A673 (cell line): Measurements from ENCODE around the gene DHX38. TPM values are rescaled to one million over a fixed set of nuclear protein-coding genes. Genes with fewer than 3 reads are reported as not detected.

ENCODE experiments used
- BruUV-seq: library from RNA; stranded (reverse); fragments of 400-500 nt; replicated peaks from 2 replicates; lab custom pipeline; 2021; lab: Mats Ljungman, UMichigan
- CTCF ChIA-PET: fragments of 300-600 bp; sonication (Branson Sonifier 250); formaldehyde crosslinking; loops from one replicate; lab custom pipeline; 2022; ENCODE audit warnings: antibody characterized with exemption; lab: Charles Lee
- POLR2A ChIA-PET: fragments of 300-600 bp; sonication (Branson Sonifier 250); formaldehyde crosslinking; loops from one replicate; lab custom pipeline; 2022; ENCODE audit warnings: antibody characterized with exemption; ENCODE audit not compliant: low non-redundant PET; lab: Charles Lee
- DNase-seq: peaks from one replicate; pipeline ENCODE4 v3.0.0-alpha.2; 2015; ENCODE audit warnings: low spot score
- H3K27ac ChIP-seq: fragments of 200-600 bp; sonication (generic); 2 replicates; pipeline ENCODE4 v1.5.1; 2016; ENCODE audit warnings: mixed run types, low read depth, mild to moderate bottlenecking, mixed read lengths, antibody characterized with exemption, low read length; ENCODE audit not compliant: poor library complexity, severe bottlenecking
- H3K27me3 ChIP-seq: fragments of 200-600 bp; sonication (generic); replicated peaks from 2 replicates; pipeline ENCODE4 v1.6.1; 2017; ENCODE audit warnings: mixed run types, low read depth, mild to moderate bottlenecking, mixed read lengths, antibody characterized with exemption, low read length; ENCODE audit not compliant: insufficient read depth, poor library complexity
- H3K36me3 ChIP-seq: fragments of 200-600 bp; sonication (generic); 2 replicates; pipeline ENCODE4 v1.6.1; 2016; ENCODE audit warnings: mixed run types, mild to moderate bottlenecking, mixed read lengths, antibody characterized with exemption, low read length; ENCODE audit not compliant: insufficient read depth, poor library complexity, severe bottlenecking
- H3K4me1 ChIP-seq: fragments of 200-600 bp; sonication (generic); 2 replicates; pipeline ENCODE4 v1.6.1; 2017; ENCODE audit warnings: mixed run types, mild to moderate bottlenecking, mixed read lengths, antibody characterized with exemption, low read length; ENCODE audit not compliant: insufficient read depth, poor library complexity, severe bottlenecking
- H3K4me3 ChIP-seq: fragments of 200-600 bp; sonication (generic); 2 replicates; pipeline ENCODE4 v1.5.1; 2016; ENCODE audit warnings: low read depth, mixed run types, mild to moderate bottlenecking, mixed read lengths, low read length; ENCODE audit not compliant: poor library complexity, severe bottlenecking
- H3K9me3 ChIP-seq: fragments of 200-600 bp; sonication (generic); 2 replicates; pipeline ENCODE4 v1.6.1; 2016; ENCODE audit warnings: mixed run types, low read depth, mild to moderate bottlenecking, mixed read lengths, antibody characterized with exemption, low read length; ENCODE audit not compliant: poor library complexity, severe bottlenecking
- CTCF ChIP-seq: fragments of 300-800, 200-600 bp; sonication (generic); conservative IDR thresholded peaks from 2 replicates; pipeline ENCODE4 v1.5.1; 2017; ENCODE audit warnings: low read depth, mild to moderate bottlenecking, antibody characterized with exemption, low read length, moderate library complexity, mixed read lengths
- EZH2 ChIP-seq: fragments of 200-600 bp; sonication (generic); IDR thresholded peaks from 2 replicates; pipeline ENCODE4 v1.6.1; 2017; ENCODE audit warnings: borderline replicate concordance, low read depth, mild to moderate bottlenecking, mixed read lengths, antibody characterized with exemption, low read length; ENCODE audit not compliant: poor library complexity, severe bottlenecking
- intact Hi-C: fragments of 100-400 bp; cut with micrococcal nuclease; formaldehyde crosslinking; loops from one replicate; pipeline ENCODE4 v1.10.0; 2022; ENCODE audit not compliant: unreplicated experiment
- total RNA-seq: library from RNA; stranded (reverse); gene quantifications from 2 replicates; pipeline ENCODE4 v1.2.3, GENCODE V29; 2021

Gene DHX38
- total RNA-seq, 1 experiment from 2014 or later: 91.0 TPM

- H3K4me3 ChIP-seq: no peak overlapping the region
- H3K27ac ChIP-seq: no peak overlapping the region
- ChIA-PET POLR2A (no interaction called here), CTCF (no interaction called here)
- H3K4me1 ChIP-seq: no peaks in the 10 kb centered on the region
- H3K9me3 ChIP-seq: no peaks in the 10 kb centered on the region
- no peak for DNase-seq
- intact Hi-C loops: no loop called here
- TF ChIP-seq CTCF (no peak), EZH2 (no peak)
- BruUV-seq: no TSS peak
- no peaks in the 10 kb centered on the region for H3K36me3 ChIP-seq
- H3K27me3 ChIP-seq: no peaks in the 10 kb centered on the region
Observed at GRCh38 chr16:72131036-72131435, 37.4 kb downstream of the DHX38 start.

GRCh38 chr16:72132726-72133125 lies 39.1 kb downstream of the DHX38 start:
- BruUV-seq: no TSS peak

GRCh38 chr16:72134507-72134906 lies 40.9 kb downstream of the DHX38 start:
- no peaks in the 10 kb centered on the region for H3K9me3 ChIP-seq
- H3K4me1 ChIP-seq: no peaks in the 10 kb centered on the region
- POLR2A ChIA-PET: no interaction called here
- no peak overlapping the region for H3K4me3 ChIP-seq
- intact Hi-C loops: no loop called here
- H3K27me3 ChIP-seq: no peaks in the 10 kb centered on the region
- BruUV-seq: no TSS peak
- TF ChIP-seq CTCF (no peak), EZH2 (no peak)
- DNase-seq: no peak
- H3K36me3 ChIP-seq: no peaks in the 10 kb centered on the region
- CTCF ChIA-PET: no interaction called here
- H3K27ac ChIP-seq: no peak overlapping the region

More at GRCh38 chr16:72132726-72133125, 39.1 kb downstream of the DHX38 start:
- Histone ChIP-seq H3K9me3 (no peaks in the 10 kb centered on the region), H3K4me3 (no peak overlapping the region), H3K27me3 (no peaks in the 10 kb centered on the region), H3K27ac (no peak overlapping the region), H3K4me1 (no peaks in the 10 kb centered on the region), H3K36me3 (no peaks in the 10 kb centered on the region)
- no peak for TF ChIP-seq CTCF
- no peak for TF ChIP-seq EZH2
- POLR2A ChIA-PET: no interaction called here
- CTCF ChIA-PET: no interaction called here
- DNase-seq: no peak
- intact Hi-C loops: no loop called here
